NCI-H524 (cell line): ENCODE data around the gene VNN1.

ENCODE experiments used
- DNase-seq, 2 experiments: peaks; one replicate each; lab custom pipeline; 2025; lab: John Stamatoyannopoulos, UW

The VNN1 gene

GRCh38 chr6:132713352-132714134 is at the start of gene VNN1:
VNN1 (minus strand) TSS chr6:132714055; CDS start chr6:132714035, 20 bp downstream.
- no peak for DNase-seq

DNA sequence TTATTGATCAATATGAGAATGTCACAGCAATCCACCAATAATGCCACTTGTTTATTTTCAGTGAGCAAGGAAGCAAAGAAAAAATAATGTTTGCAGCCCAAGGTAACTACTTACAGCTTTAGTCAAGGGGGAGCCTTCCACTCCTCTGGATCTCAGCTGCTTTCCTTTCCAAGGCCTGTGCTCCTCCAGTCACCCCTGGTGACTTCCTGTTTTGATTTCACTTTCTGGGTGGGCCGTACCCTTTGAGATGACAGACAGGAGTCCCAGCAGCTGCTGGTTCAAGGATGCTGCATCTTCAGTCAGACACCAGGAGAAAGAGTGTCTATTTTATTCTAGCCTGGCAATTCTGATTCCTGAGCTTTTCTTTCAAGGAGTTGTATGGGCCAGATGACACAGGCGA is 49.4 kb upstream of the VNN1 start:
- DNase-seq: no peak

DNA sequence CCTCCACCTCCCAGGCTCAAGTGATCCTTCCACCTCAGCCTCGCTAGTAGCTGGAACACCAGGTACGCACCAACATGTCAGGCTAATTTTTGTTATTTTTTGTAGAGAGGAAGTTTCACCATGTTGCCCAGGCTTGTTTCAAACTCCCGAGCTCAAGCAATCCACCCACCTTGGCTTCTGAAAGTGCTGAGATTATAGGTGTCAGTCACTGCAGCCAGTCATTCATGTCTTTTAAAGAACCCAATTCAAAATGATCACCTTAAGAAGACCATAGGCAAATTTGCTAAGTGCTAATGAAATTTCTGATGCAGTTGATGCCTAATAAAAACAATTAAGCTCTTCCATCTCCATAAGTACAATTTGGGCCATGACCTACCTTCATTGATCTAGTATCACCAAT is 46.4 kb upstream of the VNN1 start:
- no peak for DNase-seq

GRCh38 chr6:132758689-132759088 is 44.8 kb upstream of the VNN1 start:
- no peak for DNase-seq

DNA sequence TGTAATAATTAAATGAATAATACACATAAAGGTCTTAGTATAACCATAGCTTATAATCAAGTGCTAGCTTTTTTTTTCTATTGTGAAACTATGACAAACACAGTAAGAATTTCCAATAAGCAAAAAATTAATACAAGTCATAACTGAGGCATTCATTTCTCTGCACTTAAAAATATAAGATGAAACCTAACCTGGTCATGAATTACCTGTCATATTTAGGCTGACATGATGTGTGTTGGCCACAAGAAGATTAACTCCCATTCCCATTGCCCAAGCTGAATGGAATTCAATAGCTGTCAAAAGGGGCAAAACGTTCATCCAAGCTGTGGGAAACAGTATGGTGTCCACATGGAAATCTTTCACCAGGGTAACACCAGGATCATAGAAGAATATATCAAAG is 38.4 kb upstream of the VNN1 start:
- DNase-seq: no peak

DNA sequence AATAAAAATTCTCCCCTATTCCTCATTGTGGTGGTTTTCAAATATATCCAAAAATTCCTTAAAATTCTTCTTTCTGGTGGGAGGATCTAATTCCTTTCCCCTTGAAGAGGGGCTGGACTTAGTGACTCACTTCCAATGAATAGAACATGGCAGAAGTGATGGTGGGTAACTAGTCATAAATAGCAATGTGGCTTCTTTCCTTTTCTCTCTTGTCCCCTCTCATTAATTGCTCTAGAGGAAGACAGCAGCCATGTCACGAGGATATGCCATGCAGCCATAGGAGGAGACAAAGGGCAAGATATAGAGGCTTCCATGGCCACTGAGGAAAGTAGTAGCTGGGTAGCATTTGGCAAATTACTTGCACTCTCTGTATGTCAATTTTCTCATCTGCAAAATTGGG is 38.0 kb upstream of the VNN1 start:
- no peak for DNase-seq

DNA sequence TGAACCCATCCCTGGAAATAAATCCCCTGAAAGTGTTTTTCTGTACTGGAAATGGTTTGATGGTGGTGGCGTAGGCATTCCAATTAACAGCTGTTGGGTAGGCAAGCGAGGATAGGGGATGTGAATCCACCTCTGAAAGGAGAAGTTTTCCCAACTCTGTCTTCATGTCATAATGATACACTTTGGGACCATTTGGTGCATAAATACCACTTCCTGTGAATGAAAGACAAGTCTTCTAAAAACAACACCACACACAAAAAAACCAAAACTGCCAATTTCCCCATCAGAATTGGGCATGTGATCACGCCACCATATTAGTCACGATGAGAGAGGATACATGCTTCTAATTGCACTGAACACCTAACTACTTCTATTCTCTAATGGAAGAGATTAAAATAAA is 37.5 kb upstream of the VNN1 start:
- no peak for DNase-seq

GRCh38 chr6:132750455-132751248 is 36.8 kb upstream of the VNN1 start:
- no peak for DNase-seq

GRCh38 chr6:132749111-132749510 is 35.3 kb upstream of the VNN1 start:
- DNase-seq: no peak

- DNase-seq: no peak
These were observed 34.6 kb upstream of the VNN1 start for GRCh38 chr6:132748446-132748845.

- no peak for DNase-seq
These were observed 32.2 kb upstream of the VNN1 start for GRCh38 chr6:132746048-132746447.

DNA sequence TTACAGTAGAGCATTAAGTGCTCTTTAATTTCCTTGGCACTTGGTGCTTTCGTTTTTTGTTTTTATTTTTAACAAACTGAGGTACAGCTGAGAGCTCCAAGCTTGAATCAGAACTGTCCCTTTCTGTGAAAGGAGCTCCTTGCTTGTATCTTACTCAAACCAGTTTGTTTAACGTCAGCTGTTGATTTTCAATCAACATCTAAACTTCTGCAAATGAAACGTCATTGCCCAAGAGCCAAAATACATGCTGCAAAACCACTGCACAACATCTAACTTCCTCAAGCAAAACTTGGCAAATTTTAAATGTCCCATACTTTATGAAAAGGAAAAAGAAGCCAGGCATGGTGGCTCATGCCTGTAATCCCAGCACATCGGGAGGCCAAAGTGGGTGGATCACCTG is 28.6 kb upstream of the VNN1 start:
- no peak for DNase-seq

GRCh38 chr6:132741281-132741680 is 27.4 kb upstream of the VNN1 start:
- DNase-seq: no peak

DNA sequence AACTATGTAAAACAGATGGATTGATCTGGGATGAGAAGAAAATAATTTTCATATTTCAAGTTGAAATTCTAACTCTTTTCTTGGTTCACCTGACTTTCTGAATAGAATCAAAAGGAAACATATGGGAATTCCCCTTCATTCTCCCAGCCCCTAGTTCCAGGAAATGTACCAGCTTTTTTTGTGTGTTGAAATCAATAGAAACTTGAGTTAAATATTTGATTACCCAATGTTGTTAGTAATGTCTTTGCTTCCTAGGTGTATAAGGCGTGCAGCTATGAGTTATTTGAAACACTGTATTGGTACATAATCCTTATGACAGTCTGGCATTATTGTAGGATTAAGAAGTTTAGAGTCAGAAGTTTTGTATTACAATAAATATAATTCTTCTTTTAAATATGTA is 22.4 kb upstream of the VNN1 start:
- no peak for DNase-seq

DNA sequence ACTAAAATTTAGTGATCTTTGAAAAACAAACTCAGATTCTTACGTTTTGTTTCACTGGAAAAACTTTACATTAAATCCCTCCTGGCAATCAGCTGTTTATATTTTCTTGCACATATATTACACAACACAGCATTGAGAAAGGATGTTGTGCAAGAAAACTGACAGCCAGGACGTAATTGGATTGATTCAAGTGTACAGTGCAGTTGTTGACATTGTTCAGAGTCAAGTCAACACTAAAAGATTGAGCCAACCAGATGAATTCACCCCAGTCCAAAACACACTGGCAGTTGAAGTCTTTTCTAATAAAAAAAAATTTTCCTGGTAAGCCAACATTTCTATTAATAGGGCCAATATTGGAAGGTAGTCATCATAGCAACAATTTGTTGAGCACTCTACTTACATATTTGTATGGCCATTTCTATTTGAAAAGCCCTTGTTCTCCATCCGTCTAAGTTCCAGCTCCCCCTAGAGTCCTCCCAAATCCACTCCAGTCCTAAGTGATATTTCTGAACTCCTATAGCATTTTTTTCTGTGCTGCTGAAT is 20.9 kb upstream of the VNN1 start:
- DNase-seq: peak in 1 of 2 experiments; percentile 22

DNA sequence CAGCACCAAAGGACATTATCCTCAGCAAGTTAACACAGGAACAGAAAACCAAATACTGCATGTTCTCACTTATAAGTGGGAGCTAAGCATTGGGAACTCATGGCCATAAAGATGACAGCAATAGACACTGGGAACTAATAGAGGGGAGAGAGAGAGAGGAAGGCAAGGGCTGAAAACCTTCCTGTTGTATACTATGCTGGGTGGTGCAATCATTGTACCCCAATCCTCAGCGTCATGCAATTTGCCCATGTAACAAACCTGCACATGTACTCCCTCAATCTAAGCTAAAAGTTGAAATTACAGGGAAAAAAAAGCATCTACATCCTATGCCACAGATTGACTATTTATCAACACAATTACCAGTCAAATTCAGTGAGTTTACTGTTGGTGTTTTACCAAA is 20.0 kb upstream of the VNN1 start:
- DNase-seq: no peak

- no peak for DNase-seq
These were observed 19.4 kb upstream of the VNN1 start for GRCh38 chr6:132733283-132733682.

DNA sequence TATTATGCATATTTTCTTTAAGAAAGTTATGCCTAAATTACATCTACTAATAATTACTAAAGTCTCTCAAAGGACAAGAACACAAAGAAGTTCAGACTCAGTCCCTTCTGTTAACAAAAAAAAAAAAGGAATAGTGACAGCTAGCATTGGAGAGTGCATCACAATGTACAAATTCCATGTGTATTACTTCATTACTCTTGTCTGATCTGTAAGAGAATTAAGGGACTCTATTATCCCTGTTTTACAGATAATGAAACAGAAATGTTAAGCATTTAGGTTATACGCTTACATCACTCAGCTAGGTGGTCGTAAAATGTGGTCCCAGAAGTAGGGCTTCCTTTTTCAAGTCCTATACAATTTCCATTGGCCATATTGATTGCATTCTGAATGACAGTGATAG is 17.2 kb upstream of the VNN1 start:
- DNase-seq: no peak

DNA sequence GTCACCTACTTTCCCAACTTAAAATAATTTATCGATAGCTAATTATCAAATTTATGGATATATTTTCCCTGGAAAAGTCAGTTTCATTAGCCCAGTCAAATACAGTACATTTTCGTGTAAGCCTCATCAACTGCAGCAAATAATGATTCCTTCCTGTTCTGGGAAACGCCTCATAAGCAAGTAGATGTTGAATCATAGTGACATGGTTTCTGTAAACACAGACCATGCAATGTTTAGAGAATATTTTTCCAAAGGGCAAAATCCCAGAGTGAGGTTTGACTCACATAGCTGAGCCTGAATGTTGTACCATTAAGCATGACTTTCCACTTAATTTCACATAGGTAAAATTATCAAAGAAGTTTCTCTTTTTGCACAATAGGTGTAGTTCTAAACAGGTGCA is 16.7 kb upstream of the VNN1 start:
- no peak for DNase-seq

- no peak for DNase-seq
These were observed 14.8 kb upstream of the VNN1 start for GRCh38 chr6:132728616-132729015.

- no peak for DNase-seq
These were observed 12.7 kb upstream of the VNN1 start for GRCh38 chr6:132726608-132726975.

DNA sequence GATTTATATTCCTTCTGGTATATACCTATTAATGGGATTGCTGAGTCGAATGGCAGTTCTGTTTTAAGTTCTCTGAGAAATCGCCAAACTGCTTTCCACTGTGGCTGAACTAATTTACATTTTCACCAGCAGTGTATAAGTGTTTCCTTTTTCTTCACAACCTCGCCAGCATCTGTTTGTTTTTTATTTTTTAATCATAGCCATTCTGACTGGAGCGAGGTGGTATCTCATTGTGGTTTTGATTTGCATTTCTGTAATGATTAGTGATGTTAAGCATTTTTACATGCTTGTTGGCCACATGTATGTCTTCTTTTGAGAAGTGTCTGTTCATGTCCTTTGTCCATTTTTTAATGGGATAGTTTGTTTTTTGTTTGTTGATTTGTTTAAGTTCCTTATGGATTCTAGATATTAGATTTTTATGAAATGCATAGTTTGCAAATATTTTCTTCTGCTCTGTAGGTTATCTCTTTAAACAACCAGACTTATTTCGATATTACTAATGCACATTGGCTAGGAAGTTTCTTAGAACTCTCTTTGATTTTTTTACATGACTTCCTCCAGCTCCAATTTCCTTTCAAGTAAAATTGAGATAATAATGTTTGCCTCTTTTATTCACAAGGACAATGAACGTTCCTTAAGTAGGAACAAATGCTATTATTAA is 12.2 kb upstream of the VNN1 start:
- no peak for DNase-seq

DNA sequence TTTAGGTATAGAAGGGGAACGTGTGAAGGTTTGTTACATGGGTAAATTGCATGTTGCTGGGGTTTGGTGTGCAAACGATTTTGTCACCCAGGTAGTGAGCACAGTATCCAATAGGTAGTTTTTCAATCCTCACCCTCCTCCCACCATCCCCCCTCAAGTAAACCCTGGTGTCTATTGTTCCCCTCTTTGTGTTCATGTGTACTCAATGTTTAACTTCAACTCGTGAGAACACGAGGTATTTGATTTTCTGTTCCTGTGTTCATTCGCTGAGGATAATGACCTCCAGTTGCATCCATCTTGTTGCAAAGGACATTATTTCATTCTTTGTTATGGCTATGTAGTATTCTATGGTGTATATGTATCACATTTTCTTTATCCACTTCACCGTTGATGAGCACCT is 11.6 kb upstream of the VNN1 start:
- DNase-seq: no peak
